GM19467 (cell line): ENCODE data around the gene GDF15.

Experiments
- ATAC-seq: cut with Tn5 transposase; IDR thresholded peaks from one replicate; pipeline ENCODE4 v1.9.1; 2021; ENCODE audit warnings: mild to moderate bottlenecking, moderate library complexity; ENCODE audit not compliant: unreplicated experiment

Gene GDF15

GRCh38 chr19:18417250-18418028 is 31.5 kb downstream of the GDF15 start:
- ATAC-seq, result no peak

- no peak for ATAC-seq
Measured at GRCh38 chr19:18418029-18418482, 32.1 kb downstream of the GDF15 start.

- no peak for ATAC-seq
Measured at GRCh38 chr19:18418483-18419194, 32.7 kb downstream of the GDF15 start.

- ATAC-seq, result no peak
Measured at GRCh38 chr19:18419195-18419698, 33.3 kb downstream of the GDF15 start, which contains the start of gene SSBP4. Gene SSBP4, plus strand, starts transcription at chr19:18419398. Its CDS starts 251 bp downstream, at chr19:18419649.

GRCh38 chr19:18419699-18420460 is 33.9 kb downstream of the GDF15 start:
- no peak for ATAC-seq

GRCh38 chr19:18420930-18421329 is 35.0 kb downstream of the GDF15 start:
- no peak for ATAC-seq

- ATAC-seq, result no peak
Measured at GRCh38 chr19:18421371-18421959, 35.5 kb downstream of the GDF15 start.

- ATAC-seq, result no peak
Measured at GRCh38 chr19:18422530-18423191, 36.7 kb downstream of the GDF15 start.

- ATAC-seq, result no peak
Measured at GRCh38 chr19:18423258-18424020, 37.5 kb downstream of the GDF15 start.

- ATAC-seq, result no peak
Measured at GRCh38 chr19:18424122-18424889, 38.3 kb downstream of the GDF15 start.

GRCh38 chr19:18424890-18425514 is 39.0 kb downstream of the GDF15 start:
- ATAC-seq, result no peak

- no peak for ATAC-seq
Measured at GRCh38 chr19:18425515-18426415, 39.8 kb downstream of the GDF15 start.

- ATAC-seq, result no peak
Measured at GRCh38 chr19:18426416-18426767, 40.4 kb downstream of the GDF15 start.

GRCh38 chr19:18427080-18427742 is 41.3 kb downstream of the GDF15 start:
- ATAC-seq, result no peak

- ATAC-seq, result no peak
Measured at GRCh38 chr19:18427743-18428113, 41.8 kb downstream of the GDF15 start.

GRCh38 chr19:18428173-18428786 is 42.3 kb downstream of the GDF15 start:
- ATAC-seq, result peak; percentile 2
